NOMO-1 (cell line): ENCODE measurements around the gene B4GALNT3.

Experiments used
- DNase-seq, 2 experiments: peaks; one replicate each; lab custom pipeline; 2025; ENCODE audit not compliant: unreplicated experiment in 2 of 2; lab: John Stamatoyannopoulos, UW

B4GALNT3 gene

GRCh38 chr12:553216-554000 lies 93.7 kb downstream of the B4GALNT3 start:
- no peak for DNase-seq

DNA sequence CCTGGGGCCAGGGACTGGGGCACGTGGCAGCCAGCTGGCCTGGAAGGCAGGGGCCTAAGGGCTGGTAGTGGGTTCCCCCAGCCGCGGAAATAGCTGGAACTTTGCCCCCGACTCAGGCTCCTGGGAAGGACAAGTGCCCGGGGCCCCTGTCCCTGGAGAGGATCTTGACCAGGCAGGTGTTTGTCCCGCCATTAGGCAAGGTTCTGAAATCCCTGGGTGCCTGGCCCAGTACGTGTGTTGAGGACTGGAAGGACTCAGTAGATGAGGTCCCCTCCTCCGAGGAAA lies 94.2 kb downstream of the B4GALNT3 start:
- DNase-seq, result no peak

GRCh38 chr12:556498-556897 lies 96.8 kb downstream of the B4GALNT3 start:
- no peak for DNase-seq

DNA sequence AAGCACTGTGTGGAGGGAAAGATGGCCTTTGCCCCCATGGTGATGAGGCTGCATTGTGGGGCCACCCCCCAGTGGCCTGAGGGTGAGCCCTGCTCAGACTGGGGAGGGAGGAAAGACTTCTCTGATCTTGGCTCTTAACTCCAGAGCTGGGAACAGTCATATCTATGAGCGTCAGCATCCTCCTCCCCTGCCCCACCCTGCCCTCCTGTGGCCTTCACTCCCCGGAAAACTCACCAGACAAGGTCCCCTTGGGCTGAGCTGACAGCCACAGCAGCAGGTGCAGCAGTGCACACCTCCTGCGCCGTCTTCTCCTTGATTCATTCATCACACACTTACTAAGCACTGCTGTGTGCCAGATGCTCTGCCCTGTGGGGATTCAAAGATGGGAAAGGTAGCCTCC lies 98.8 kb downstream of the B4GALNT3 start:
- DNase-seq, result no peak

- no peak for DNase-seq
Measured at GRCh38 chr12:559208-559905, 99.6 kb downstream of the B4GALNT3 start.

GRCh38 chr12:559906-560455 lies 100.2 kb downstream of the B4GALNT3 start:
- DNase-seq, result peak; percentile 14 to 30

DNA sequence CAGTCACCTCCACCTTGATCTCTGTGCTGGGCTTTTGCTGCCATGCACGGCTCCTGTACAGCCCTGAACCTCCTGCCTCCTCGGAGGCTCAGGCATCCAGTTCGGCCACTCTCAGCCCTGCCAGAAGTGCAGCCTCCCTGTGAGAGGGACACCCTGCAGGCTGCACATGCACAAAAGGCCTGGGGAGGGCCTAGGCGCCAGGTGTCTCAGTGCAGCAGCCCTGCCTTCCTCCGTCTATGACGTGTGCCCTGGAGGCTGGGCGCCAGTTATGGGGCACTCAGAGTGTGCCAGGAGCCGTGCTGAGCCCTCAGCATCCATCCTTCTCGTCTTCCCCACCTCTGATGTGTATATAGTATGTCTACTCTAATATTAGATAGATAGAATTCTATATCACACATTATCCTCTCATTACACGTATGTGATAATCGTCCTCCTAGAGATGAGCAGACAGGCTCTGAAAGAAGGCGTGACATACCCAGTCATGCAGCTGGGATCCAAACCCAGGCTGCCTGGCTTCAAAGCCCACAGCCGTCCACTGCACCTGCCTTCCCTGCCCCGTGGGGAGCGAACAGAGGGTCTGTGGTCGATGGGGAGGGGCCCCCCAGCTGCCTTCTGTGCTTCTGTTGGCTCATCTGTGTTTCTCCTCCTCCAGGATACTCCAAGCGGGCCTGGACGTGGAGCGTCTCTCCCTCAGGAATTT lies 101.1 kb downstream of the B4GALNT3 start:
- DNase-seq, result no peak

DNA sequence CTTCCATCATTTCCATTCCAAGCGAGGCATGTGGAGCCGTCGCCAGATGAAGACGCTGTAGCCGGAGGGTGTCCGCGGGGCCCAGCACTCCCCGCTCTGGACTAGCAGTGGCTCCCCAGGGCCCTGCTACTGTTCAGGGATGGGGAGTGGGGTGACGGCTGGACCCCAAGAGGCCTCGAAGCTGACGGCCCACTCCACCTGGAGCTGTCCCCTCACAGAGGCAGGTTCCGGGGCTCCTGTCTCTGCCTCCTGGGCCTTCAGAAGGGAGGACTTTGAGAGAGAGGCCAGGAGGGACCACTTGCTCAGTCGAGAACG lies 101.6 kb downstream of the B4GALNT3 start:
- DNase-seq, result no peak

- peak; percentile 89 to 91 for DNase-seq
Measured at GRCh38 chr12:561908-562593, 102.3 kb downstream of the B4GALNT3 start.

GRCh38 chr12:562634-563033 lies 102.9 kb downstream of the B4GALNT3 start:
- no peak for DNase-seq

DNA sequence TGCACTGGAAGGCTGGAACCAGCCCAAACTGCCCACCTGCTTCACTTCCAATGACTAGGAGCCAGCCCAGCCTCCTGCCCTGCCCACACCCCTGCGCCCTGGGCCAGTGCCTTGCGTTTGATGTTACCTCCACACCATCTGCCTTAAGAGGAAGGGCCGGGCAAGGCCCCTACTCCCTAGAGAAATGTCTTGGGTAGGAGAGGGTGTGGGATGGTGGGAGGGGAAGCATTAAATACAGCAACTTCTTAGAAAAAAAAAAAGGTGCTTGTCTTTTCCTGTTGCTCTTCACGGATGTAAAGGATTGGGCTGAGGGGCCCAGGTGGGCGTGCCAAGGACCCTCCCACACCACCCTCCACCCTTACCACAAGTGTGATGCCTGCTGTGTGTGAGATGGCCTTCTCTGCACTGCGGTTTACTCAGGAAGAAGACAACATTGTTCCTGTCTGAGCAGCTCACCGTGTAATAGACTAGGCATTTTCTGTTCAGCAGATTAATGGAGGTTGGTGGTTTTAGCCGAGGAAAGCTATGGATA lies 103.6 kb downstream of the B4GALNT3 start:
- DNase-seq, result peak; percentile 45 to 49

DNA sequence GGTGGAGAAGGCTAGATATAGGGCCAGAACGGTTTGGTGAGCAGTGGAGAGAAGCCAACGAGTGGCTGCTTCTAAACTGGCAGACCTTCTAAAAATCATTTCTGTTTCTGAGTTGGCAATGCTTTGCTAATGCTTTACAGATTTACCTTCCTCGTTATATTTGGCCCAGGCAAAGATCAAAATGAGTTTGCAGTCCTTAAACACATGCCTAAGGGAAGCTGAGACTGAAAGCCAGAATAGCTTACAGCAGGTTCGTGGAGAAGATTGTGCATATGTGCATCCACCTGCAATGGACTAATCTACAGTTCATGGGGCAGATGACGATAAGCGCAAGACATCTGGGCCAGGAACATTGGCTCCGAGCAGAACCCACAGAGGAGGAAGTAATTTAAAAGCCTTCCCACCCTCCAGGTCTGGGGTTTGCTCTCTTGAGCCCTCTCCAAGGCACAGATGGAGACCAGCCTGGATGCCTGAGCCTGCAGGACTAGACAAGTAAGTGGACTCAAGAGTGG lies 104.1 kb downstream of the B4GALNT3 start:
- DNase-seq, result peak; percentile 32 to 49

DNA sequence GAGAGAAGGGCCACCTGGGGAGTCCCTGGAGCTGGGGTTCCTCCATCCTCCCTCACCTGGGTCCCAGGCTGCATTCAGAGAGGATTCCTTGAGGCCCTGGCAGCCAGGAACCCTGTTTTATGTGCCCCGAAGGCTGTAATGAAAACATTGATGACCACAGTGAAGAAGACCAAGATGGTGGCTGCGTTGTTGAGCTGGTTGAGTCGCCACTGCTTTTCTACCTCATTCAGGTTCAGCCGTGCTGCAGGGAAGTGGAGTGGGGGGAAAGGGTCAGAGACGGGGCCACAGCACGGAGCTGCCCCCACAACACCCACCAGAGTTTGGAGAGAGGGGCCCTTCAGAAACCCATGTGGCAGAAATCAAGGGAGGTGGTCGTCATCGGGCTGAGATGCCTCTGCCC lies 105.4 kb downstream of the B4GALNT3 start:
- no peak for DNase-seq

- no peak for DNase-seq
Measured at GRCh38 chr12:565589-566105, 105.9 kb downstream of the B4GALNT3 start.

DNA sequence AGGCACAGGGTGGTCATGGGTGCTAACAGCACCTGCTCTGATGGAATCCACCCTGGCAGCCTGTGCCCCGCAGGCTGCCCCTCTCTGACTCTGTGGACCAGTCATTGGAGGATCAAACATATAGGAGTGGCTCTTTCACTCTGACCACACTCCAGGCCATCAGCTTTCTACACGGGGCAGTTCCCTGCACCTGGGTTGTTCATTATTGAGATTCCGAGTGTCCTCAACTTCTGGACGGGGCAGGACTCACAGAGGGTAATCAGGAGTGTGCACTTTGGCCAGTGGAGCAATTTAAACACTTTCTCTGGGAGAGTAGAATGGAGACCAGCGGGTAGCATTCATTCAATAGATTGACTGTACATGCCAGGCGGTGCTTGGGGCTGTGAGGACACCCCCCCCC lies 108.7 kb downstream of the B4GALNT3 start:
- no peak for DNase-seq

GRCh38 chr12:569091-569676 lies 109.4 kb downstream of the B4GALNT3 start:
- DNase-seq, result no peak

DNA sequence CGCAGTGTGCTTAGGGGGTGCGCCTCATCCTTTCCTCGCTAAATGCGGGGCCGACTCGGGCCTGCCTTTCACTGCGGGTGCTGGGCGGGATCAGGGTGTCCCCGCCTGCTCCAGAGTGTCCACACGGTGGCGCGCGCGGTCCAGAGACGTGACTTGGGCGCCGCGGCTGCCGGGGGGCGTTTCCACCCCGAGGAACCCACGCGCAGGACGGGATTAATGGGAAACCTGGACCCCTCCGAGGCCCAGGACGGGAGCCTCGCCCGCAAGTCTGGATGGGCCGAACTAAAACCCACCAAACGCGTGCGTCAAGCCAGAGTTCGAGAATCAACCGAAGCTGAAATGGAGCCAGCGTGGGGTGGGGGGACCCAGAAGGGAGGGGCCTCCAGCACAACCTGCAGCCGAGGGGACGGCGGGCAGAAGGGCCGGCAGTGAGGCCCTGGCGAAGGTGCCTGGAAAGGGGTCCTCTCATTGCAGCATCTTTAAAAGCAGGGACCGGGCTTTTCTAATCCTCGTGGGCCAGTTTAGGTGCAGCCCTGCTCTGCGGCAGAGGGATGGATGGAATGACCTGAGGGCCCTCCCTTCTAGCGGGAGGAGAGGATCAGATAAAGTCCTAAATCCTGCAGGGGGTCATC lies 110.2 kb downstream of the B4GALNT3 start:
- DNase-seq, result peak; percentile 54 to 69

DNA sequence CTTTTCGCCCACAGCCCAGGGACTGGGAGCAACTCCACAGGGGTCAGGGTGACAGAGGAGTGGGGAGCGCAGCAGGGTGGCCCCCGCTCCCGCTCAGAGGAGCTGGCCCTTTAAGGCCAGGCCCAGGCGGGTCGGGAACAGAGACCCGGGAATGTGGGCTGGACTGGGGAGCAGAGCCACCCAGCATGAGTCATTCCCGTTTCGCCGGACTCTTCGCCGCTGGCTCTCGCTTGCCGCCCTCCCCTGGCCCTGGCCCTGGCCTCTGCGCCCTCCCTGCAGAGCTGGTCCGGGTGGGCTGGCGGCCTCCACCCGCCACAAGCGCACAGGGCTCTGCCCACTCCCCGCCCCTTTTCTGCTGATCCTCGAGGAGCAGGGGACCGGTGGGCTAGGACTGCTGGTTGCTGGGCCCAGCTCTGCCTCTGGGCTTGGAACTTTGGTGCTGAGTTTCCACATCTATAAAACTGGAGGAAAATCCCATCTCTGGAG lies 110.7 kb downstream of the B4GALNT3 start:
- DNase-seq, result no peak
